ENCODE data around the gene ARID1B.

- TF ChIP-seq CTCF (IDR thresholded peaks at IDR 0.05; ENCODE audit: low read length) (no peak), EZH2 (optimal IDR thresholded peaks at IDR 0.05; ENCODE audit: low read depth, low read length) (no peak), EZH2phosphoT487 (IDR thresholded peaks at IDR 0.05; ENCODE audit: low read length) (no peak)
Observed at GRCh38 chr6:157091243-157091642, 314.1 kb downstream of the ARID1B start.

Measured in MM.1S (cell line).